Stomach smooth muscle (tissue), 2 donors: Measurements from ENCODE around the gene CNTRL.
"Not testable (repeated sequence)": the region's sequence is repeated elsewhere in the genome, so short reads cannot be mapped to it uniquely, and the experiment has no call there.

Experiments used
- H3K27ac ChIP-seq: one replicate; pipeline ENCODE4 v1.7.0; 2013; ENCODE audit warnings: mild to moderate bottlenecking, low read length, inconsistent platforms
- H3K27me3 ChIP-seq, 2 donors: one replicate each; pipeline ENCODE4 v1.7.0; 2013; ENCODE audit warnings: low read length in 2 of 2; ENCODE audit not compliant: insufficient read depth in 2 of 2, control insufficient read depth in 1 of 2
- H3K36me3 ChIP-seq, 2 donors: one replicate each; pipeline ENCODE4 v1.7.0; 2013; ENCODE audit warnings: low read length in 2 of 2; ENCODE audit not compliant: control insufficient read depth in 2 of 2, insufficient read depth in 2 of 2
- H3K4me1 ChIP-seq: one replicate; pipeline ENCODE4 v1.7.0; 2013; ENCODE audit warnings: low read length; ENCODE audit not compliant: control insufficient read depth, insufficient read depth
- H3K4me3 ChIP-seq, 2 donors: one replicate each; pipeline ENCODE4 v1.7.0; 2013; ENCODE audit warnings: low read length in 2 of 2
- H3K9ac ChIP-seq, 2 donors: one replicate each; pipeline ENCODE4 v1.7.0; 2013; ENCODE audit warnings: low read length in 2 of 2, mild to moderate bottlenecking in 1 of 2
- H3K9me3 ChIP-seq, 2 donors: one replicate each; pipeline ENCODE4 v1.7.0; 2013; ENCODE audit warnings: low read length in 2 of 2; ENCODE audit not compliant: control insufficient read depth in 2 of 2
- donor health status: healthy.
- donor health status: Pancreatic carcinoma.

Gene CNTRL

GRCh38 chr9:121074370-121075250 is at the start of gene CNTRL:
CNTRL (plus strand) TSS chr9:121074955; CDS start chr9:121088327, 13,372 bp downstream.
- Histone ChIP-seq H3K9me3 (no peaks in the 10 kb centered on the region), H3K27ac (peak within 1 kb of the TSS; percentile 88), H3K9ac (peak within 1 kb of the TSS; percentile 63 to 90), H3K4me3 (peak within 1 kb of the TSS; percentile 76 to 85), H3K27me3 (no peaks in the 10 kb centered on the region), H3K36me3 (no peaks in the 10 kb centered on the region), H3K4me1 (peaks cover 11% of the 10 kb centered on the region)

- Histone ChIP-seq H3K27ac (no peak overlapping the region), H3K9me3 (no peaks in the 10 kb centered on the region), H3K4me3 (no peak overlapping the region), H3K27me3 (no peaks in the 10 kb centered on the region), H3K9ac (no peak overlapping the region), H3K36me3 (peaks cover 0 to 3% of the 10 kb centered on the region in 2 donors), H3K4me1 (no peaks in the 10 kb centered on the region)
Measured at GRCh38 chr9:121026260-121026691, 48.5 kb upstream of the CNTRL start.

- Histone ChIP-seq H3K36me3 (peaks cover 0 to 3% of the 10 kb centered on the region in 2 donors), H3K27ac (no peak overlapping the region), H3K4me3 (no peak overlapping the region), H3K9me3 (no peaks in the 10 kb centered on the region), H3K27me3 (no peaks in the 10 kb centered on the region), H3K4me1 (no peaks in the 10 kb centered on the region), H3K9ac (no peak overlapping the region)
Measured at GRCh38 chr9:121026768-121027167, 48.0 kb upstream of the CNTRL start.

- not testable (repeated sequence) for H3K27ac ChIP-seq, H3K4me3 ChIP-seq, H3K27me3 ChIP-seq, H3K4me1 ChIP-seq, H3K9ac ChIP-seq, H3K9me3 ChIP-seq, H3K36me3 ChIP-seq
Measured at GRCh38 chr9:121028285-121028684, 46.5 kb upstream of the CNTRL start.

- no peaks in the 10 kb centered on the region for H3K27me3 ChIP-seq
- peaks cover 0 to 3% of the 10 kb centered on the region in 2 donors for H3K36me3 ChIP-seq
- no peak overlapping the region for H3K9ac ChIP-seq
- H3K4me1 ChIP-seq, result no peaks in the 10 kb centered on the region
- H3K27ac ChIP-seq, result no peak overlapping the region
- no peaks in the 10 kb centered on the region for H3K9me3 ChIP-seq
- no peak overlapping the region for H3K4me3 ChIP-seq
Measured at GRCh38 chr9:121029469-121029868, 45.3 kb upstream of the CNTRL start.

- H3K9me3 ChIP-seq, result no peaks in the 10 kb centered on the region
- H3K4me1 ChIP-seq, result no peaks in the 10 kb centered on the region
- no peaks in the 10 kb centered on the region for H3K27me3 ChIP-seq
- H3K9ac ChIP-seq, result no peak overlapping the region
- no peak overlapping the region for H3K27ac ChIP-seq
- no peak overlapping the region for H3K4me3 ChIP-seq
- peaks cover 0 to 3% of the 10 kb centered on the region in 2 donors for H3K36me3 ChIP-seq
Measured at GRCh38 chr9:121034529-121034928, 40.2 kb upstream of the CNTRL start.

GRCh38 chr9:121035717-121036116 is 39.0 kb upstream of the CNTRL start:
- not testable (repeated sequence) for H3K27ac ChIP-seq, H3K4me3 ChIP-seq, H3K27me3 ChIP-seq, H3K9ac ChIP-seq, H3K9me3 ChIP-seq, H3K4me1 ChIP-seq, H3K36me3 ChIP-seq

GRCh38 chr9:121038362-121038761 is 36.4 kb upstream of the CNTRL start:
- Histone ChIP-seq H3K27me3 (no peaks in the 10 kb centered on the region), H3K4me3 (no peak overlapping the region), H3K9me3 (no peaks in the 10 kb centered on the region), H3K27ac (no peak overlapping the region), H3K36me3 (no peaks in the 10 kb centered on the region), H3K9ac (no peak overlapping the region), H3K4me1 (no peaks in the 10 kb centered on the region)

- H3K9ac ChIP-seq, result no peak overlapping the region
- no peak overlapping the region for H3K27ac ChIP-seq
- H3K27me3 ChIP-seq, result no peaks in the 10 kb centered on the region
- H3K4me1 ChIP-seq, result no peaks in the 10 kb centered on the region
- H3K4me3 ChIP-seq, result no peak overlapping the region
- no peaks in the 10 kb centered on the region for H3K36me3 ChIP-seq
- H3K9me3 ChIP-seq, result no peaks in the 10 kb centered on the region
Measured at GRCh38 chr9:121038804-121039203, 36.0 kb upstream of the CNTRL start.

- Histone ChIP-seq H3K4me3 (no peak overlapping the region), H3K4me1 (no peaks in the 10 kb centered on the region), H3K27ac (no peak overlapping the region), H3K9me3 (no peaks in the 10 kb centered on the region), H3K36me3 (no peaks in the 10 kb centered on the region), H3K27me3 (no peaks in the 10 kb centered on the region), H3K9ac (no peak overlapping the region)
Measured at GRCh38 chr9:121048175-121048574, 26.6 kb upstream of the CNTRL start.

- H3K9ac ChIP-seq, result no peak overlapping the region
- no peaks in the 10 kb centered on the region for H3K9me3 ChIP-seq
- no peak overlapping the region for H3K4me3 ChIP-seq
- H3K36me3 ChIP-seq, result no peaks in the 10 kb centered on the region
- H3K27ac ChIP-seq, result no peak overlapping the region
- H3K27me3 ChIP-seq, result no peaks in the 10 kb centered on the region
- H3K4me1 ChIP-seq, result no peaks in the 10 kb centered on the region
Measured at GRCh38 chr9:121048618-121049017, 26.1 kb upstream of the CNTRL start.
